Upper lobe of right lung (tissue), 1 donor: ENCODE measurements around the gene ST7L. TPM values are rescaled to one million over a fixed set of nuclear protein-coding genes. Genes with fewer than 3 reads are reported as not detected.
"Not testable (repeated sequence)": the region's sequence is repeated elsewhere in the genome, so short reads cannot be mapped to it uniquely, and the experiment has no call there.

Experiments
- ATAC-seq: fragments of 200-7000 bp; cut with Tn5 transposase; one replicate; pipeline ENCODE4 v1.9.1; 2020; ENCODE audit warnings: mild to moderate bottlenecking, moderate library complexity
- DNase-seq: peaks from one replicate; pipeline ENCODE4 v3.0.0-alpha.2; 2020
- H3K27ac ChIP-seq: fragments of 200-600 bp; one replicate; pipeline ENCODE4 v1.8.0; 2022
- H3K27me3 ChIP-seq: fragments of 200-600 bp; one replicate; pipeline ENCODE4 v1.8.0; 2022; ENCODE audit warnings: mild to moderate bottlenecking
- H3K36me3 ChIP-seq: fragments of 200-600 bp; one replicate; pipeline ENCODE4 v1.8.0; 2022
- H3K4me1 ChIP-seq: fragments of 200-600 bp; one replicate; pipeline ENCODE4 v1.8.0; 2022
- H3K4me3 ChIP-seq: fragments of 200-600 bp; one replicate; pipeline ENCODE4 v1.8.0; 2022; ENCODE audit warnings: mild to moderate bottlenecking
- H3K9me3 ChIP-seq: fragments of 200-600 bp; one replicate; pipeline ENCODE4 v1.8.0; 2022
- intact Hi-C: fragments of 100-400 bp; cut with DNase I; formaldehyde crosslinking; loops from one replicate; pipeline ENCODE4 v1.11.0; 2022
- total RNA-seq: library from RNA; stranded (reverse); fragmentation: NEBNext Ultra II Directional; extraction: Animal tissue kit (Norgen Biotek cat#: 25700); gene quantifications from one replicate; pipeline ENCODE4 v1.2.1, GENCODE V29; 2021
- TF ChIP-seq, protein P1 (sequence below): fragments of 200-600 bp; IDR thresholded peaks from one replicate; pipeline ENCODE4 v1.8.0; 2022; ENCODE audit warnings: antibody characterized with exemption
- donor health status: DM: no; HTN: yes; CAD: no; lungs with severe emphysema.

Gene ST7L
- total RNA-seq, 1 donor from 2014 or later: 27.2 TPM

DNA sequence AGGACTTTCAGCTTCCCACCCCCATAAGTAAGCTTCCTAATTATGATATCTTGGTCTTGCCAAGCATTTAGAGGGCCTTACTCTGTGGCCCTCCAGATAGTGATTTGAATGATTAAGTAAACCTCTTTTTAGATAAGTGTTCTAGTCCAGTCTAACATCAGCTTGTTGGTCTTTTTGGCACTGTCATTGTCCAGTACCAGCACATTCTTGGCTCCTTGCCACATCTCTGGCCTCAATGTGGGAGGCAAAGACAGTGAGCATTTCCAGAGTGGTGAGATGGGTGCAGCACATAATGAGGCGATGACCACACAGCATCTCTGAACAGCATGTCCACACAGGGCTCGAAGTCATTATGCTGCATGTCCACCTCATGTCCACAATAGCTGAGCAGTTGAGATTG lies 6.8 kb upstream of the ST7L start:
- Histone ChIP-seq H3K4me3 (no peak overlapping the region), H3K36me3 (peaks cover 3% of the 10 kb centered on the region), H3K27ac (no peak overlapping the region), H3K9me3 (no peaks in the 10 kb centered on the region), H3K4me1 (peaks cover 51% of the 10 kb centered on the region), H3K27me3 (no peaks in the 10 kb centered on the region)
- ATAC-seq (peak; percentile 53), DNase-seq (no peak)
- TF ChIP-seq, protein P1, sequence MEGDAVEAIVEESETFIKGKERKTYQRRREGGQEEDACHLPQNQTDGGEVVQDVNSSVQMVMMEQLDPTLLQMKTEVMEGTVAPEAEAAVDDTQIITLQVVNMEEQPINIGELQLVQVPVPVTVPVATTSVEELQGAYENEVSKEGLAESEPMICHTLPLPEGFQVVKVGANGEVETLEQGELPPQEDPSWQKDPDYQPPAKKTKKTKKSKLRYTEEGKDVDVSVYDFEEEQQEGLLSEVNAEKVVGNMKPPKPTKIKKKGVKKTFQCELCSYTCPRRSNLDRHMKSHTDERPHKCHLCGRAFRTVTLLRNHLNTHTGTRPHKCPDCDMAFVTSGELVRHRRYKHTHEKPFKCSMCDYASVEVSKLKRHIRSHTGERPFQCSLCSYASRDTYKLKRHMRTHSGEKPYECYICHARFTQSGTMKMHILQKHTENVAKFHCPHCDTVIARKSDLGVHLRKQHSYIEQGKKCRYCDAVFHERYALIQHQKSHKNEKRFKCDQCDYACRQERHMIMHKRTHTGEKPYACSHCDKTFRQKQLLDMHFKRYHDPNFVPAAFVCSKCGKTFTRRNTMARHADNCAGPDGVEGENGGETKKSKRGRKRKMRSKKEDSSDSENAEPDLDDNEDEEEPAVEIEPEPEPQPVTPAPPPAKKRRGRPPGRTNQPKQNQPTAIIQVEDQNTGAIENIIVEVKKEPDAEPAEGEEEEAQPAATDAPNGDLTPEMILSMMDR: no peak
- intact Hi-C loops: loop anchor here (10.0 kb wide), 1 partner anchor 79 kb away; the partner anchor contains the start of gene RHOC

DNA sequence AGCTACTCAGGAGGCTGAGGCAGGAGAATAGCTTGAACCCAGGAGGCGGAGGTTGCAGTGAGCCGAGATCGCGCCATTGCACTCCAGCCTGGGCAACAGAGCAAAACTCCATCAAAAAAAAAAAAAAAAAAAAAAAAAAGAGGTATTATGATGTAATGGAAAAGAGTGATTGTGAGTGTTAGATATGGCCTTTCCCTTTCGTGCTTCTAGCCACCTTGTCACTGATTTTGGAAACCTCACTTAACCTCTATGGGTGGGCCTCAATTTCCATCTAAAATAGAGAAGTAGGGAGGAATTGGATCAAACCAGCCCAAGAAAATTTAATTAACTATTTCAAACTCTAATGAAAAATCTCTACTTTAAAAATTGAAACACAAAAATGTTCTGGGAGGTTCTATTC lies 5.6 kb upstream of the ST7L start:
- DNase-seq, H3K36me3 ChIP-seq, H3K27me3 ChIP-seq, ATAC-seq, H3K27ac ChIP-seq, H3K4me3 ChIP-seq, H3K9me3 ChIP-seq: not testable (repeated sequence)
- intact Hi-C loops: loop anchor here (10.0 kb wide), 1 partner anchor 80 kb away; the partner anchor contains the start of gene RHOC
- H3K4me1 ChIP-seq: peaks cover 52% of the 10 kb centered on the region

DNA sequence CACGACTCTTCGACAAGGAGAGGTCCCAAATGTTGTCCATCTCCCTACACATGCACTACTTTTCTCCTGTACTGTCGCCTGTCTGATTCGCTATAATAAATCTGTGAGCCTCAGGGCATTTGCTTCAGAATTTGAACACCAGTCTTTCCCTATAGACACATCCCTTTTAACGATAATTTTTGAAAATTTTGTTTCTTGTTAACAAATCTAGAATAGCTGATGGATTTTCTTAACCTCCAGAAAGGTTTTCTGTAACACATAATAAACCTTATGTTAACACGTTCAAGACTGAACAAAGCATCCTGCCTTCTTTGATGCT lies 1.4 kb upstream of the ST7L start:
- TF ChIP-seq, protein P1: no peak
- Histone ChIP-seq H3K27me3 (no peaks in the 10 kb centered on the region), H3K36me3 (peaks cover 7% of the 10 kb centered on the region), H3K4me1 (peaks cover 36% of the 10 kb centered on the region), H3K27ac (peak overlapping the region; percentile 99), H3K9me3 (no peaks in the 10 kb centered on the region), H3K4me3 (peak overlapping the region; percentile 97)
- intact Hi-C loops: loop anchor here (10.0 kb wide), 1 partner anchor 84 kb away; the partner anchor contains the start of gene RHOC
- DNase-seq (no peak), ATAC-seq (no peak)

DNA sequence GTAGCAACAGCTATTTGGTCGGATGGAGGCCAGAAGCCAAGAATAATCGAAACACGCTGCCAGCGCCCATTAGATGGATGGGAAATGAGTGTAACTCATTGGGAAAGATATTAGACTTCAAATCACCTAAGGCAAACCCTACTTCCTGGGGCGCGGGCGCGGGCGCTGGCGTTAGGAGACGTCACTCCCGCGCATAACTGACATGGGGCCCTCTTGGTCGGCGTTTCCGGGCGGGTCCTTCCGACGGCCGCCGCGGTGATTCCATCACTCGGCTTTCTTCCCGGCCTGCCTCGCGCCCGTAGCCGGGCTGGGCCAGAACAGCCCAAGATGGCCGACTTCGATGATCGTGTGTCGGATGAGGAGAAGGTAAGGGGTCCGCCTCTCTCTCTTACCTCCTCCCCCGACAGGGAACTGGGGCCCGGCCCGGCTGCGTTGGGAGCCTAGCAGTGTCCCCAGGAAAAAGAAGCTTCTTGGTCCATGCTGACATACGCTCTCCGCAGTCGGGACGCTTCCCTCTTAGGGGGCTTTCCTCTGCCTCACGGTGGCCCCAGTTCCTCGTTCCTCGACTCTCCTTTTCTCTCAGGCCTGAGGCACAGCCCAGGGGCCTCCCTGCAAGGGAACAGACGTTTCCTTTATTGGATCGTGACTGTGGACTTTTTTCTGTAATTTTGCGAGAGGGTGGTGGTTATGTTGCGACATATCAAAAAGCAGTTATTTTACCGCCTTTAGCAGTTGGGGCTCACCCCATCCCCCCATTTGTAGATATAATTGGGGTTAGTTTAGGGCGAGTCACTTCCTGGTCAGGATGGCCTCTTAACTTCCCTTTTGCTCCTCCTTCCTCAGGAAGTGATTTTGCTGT lies 806 bp upstream of the ST7L start, which contains the start of gene CAPZA1:
TSS of gene CAPZA1 (plus strand) at position 315 of the 859 bp plus-strand sequence. CDS start at position 328, 13 bp downstream.
- intact Hi-C loops: loop anchor here (10.0 kb wide), 1 partner anchor 85 kb away; the partner anchor contains the start of gene RHOC
- Histone ChIP-seq H3K27me3 (no peaks in the 10 kb centered on the region), H3K4me3 (peak within 1 kb of the TSS; percentile 97), H3K27ac (peak within 1 kb of the TSS; percentile 99), H3K9me3 (no peaks in the 10 kb centered on the region), H3K36me3 (peaks cover 12% of the 10 kb centered on the region), H3K4me1 (peaks cover 31% of the 10 kb centered on the region)
- DNase-seq: peak; percentile 95
- peak; percentile 98 for ATAC-seq
- TF ChIP-seq, protein P1: no peak

DNA sequence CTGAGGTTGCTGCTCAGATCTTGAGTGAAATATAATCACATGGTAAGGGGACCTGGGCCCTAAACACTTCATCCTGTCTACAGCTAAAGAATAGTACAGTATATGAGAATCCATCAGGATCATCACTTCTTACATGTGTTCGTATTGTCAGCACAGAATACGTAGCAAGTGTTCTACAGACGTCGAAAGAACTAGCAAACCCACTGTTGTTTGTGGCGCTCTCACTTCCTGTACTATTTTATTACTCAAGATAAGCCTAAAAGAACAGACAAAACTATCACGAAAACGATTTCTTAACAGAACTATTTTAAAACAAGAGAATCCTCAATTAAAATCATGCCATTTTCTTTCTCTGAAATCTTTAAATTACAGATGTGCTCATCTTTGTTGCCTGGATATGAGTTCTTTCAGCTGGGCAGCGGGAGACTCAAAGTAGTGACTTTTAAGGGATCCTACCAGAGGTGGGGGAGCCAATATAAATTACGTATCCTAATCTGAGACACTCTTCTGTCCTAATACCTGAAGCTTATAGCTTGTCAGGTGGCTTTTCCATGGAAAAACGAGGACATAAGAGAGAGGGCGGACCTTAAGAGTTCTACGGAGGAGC lies 724 bp downstream of the ST7L start:
- peak overlapping the region; percentile 99 for H3K27ac ChIP-seq
- peaks cover 31% of the 10 kb centered on the region for H3K4me1 ChIP-seq
- no peak for ATAC-seq
- H3K4me3 ChIP-seq: peak overlapping the region; percentile 97
- no peaks in the 10 kb centered on the region for H3K27me3 ChIP-seq
- H3K9me3 ChIP-seq: no peaks in the 10 kb centered on the region
- peaks cover 22% of the 10 kb centered on the region for H3K36me3 ChIP-seq
- intact Hi-C loops: no loop called here
- no peak for DNase-seq
- TF ChIP-seq, protein P1: no peak

DNA sequence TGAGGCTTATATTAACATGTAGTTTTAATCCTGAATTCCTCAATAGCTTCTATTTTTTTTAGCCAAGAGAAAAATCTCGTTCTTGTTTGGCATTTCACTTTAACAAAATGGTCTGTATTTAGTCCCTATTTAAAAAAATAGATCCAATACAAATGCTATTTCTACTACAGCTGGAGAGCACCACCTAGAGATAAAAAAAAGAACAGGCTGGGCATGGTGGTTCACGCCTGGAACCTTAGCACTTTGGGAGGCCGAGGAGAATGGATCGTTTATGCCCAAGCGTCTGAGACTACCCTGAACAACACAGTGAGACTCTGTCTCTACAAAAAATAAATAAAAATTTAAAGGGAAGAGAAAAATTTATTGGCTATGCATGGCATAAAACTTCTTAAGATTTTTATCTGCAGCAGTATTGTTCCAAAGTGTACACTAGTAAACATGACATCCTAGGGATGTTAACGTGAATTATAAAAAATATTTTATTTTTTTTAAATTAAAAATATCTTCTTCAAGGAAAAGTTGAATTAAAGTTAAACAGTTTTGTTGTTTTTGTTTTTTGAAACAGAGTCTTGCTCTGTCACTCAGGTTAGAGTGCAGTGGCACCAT lies 4.4 kb downstream of the ST7L start:
- TF ChIP-seq, protein P1: peak; percentile 39
- ATAC-seq (no peak), DNase-seq (no peak)
- H3K9me3 ChIP-seq: no peaks in the 10 kb centered on the region
- intact Hi-C loops: no loop called here
- no peak overlapping the region for H3K27ac ChIP-seq
- no peaks in the 10 kb centered on the region for H3K27me3 ChIP-seq
- peaks cover 6% of the 10 kb centered on the region for H3K4me1 ChIP-seq
- no peak overlapping the region for H3K4me3 ChIP-seq
- peaks cover 49% of the 10 kb centered on the region for H3K36me3 ChIP-seq
